Neural progenitor cell (in vitro differentiated cells): ENCODE results near the gene PGBD5. TPM values are rescaled to one million over a fixed set of nuclear protein-coding genes. Genes with fewer than 3 reads are reported as not detected.

ENCODE experiments used
- DNase-seq: peaks from one replicate; pipeline ENCODE4 v3.0.0-alpha.2; 2016; ENCODE audit warnings: low spot score
- H2AFZ ChIP-seq: fragments of 200-600 bp; sonication (generic); replicated peaks from 2 replicates; pipeline ENCODE4 v1.6.1; 2016; ENCODE audit warnings: antibody characterized with exemption
- H3F3A ChIP-seq: fragments of 200-600 bp; sonication (generic); 2 replicates; pipeline ENCODE4 v1.6.1; 2016; ENCODE audit warnings: antibody characterized with exemption, low read depth
- H3K27ac ChIP-seq: fragments of 200-600 bp; sonication (generic); 2 replicates; pipeline ENCODE4 v1.5.1; 2016; ENCODE audit warnings: mild to moderate bottlenecking
- H3K27me3 ChIP-seq: fragments of 200-600 bp; sonication (generic); 2 replicates; pipeline ENCODE4 v1.6.1; 2016; ENCODE audit warnings: mild to moderate bottlenecking, moderate library complexity
- H3K36me3 ChIP-seq: fragments of 200-600 bp; sonication (generic); 2 replicates; pipeline ENCODE4 v1.5.1; 2016
- H3K4me1 ChIP-seq: fragments of 200-600 bp; sonication (generic); 2 replicates; pipeline ENCODE4 v1.6.1; 2016; ENCODE audit warnings: mixed run types
- H3K4me2 ChIP-seq: fragments of 200-600 bp; sonication (generic); 2 replicates; pipeline ENCODE4 v1.6.1; 2016
- H3K4me3 ChIP-seq: fragments of 200-600 bp; sonication (generic); 2 replicates; pipeline ENCODE4 v1.5.1; 2016
- H3K79me2 ChIP-seq: fragments of 200-600 bp; sonication (generic); 2 replicates; pipeline ENCODE4 v1.6.1; 2016; ENCODE audit warnings: low read depth
- H3K9ac ChIP-seq: fragments of 200-600 bp; sonication (generic); 2 replicates; pipeline ENCODE4 v1.6.1; 2016
- H3K9me3 ChIP-seq: fragments of 200-600 bp; sonication (generic); 2 replicates; pipeline ENCODE4 v1.5.1; 2016; ENCODE audit warnings: low read depth
- H4K20me1 ChIP-seq: fragments of 200-600 bp; sonication (generic); 2 replicates; pipeline ENCODE4 v1.6.1; 2016; ENCODE audit warnings: low read depth
- H3K27ac Mint-ChIP-seq: 3 replicates; pipeline ENCODE4 v1.8.0; 2021; ENCODE audit warnings: mixed read lengths
- H3K27me3 Mint-ChIP-seq: 2 replicates; pipeline ENCODE4 v1.8.0; 2022; ENCODE audit warnings: low read depth, mild to moderate bottlenecking, inconsistent platforms, moderate library complexity, mixed read lengths; ENCODE audit not compliant: insufficient read depth
- H3K36me3 Mint-ChIP-seq: 3 replicates; pipeline ENCODE4 v1.8.0; 2021; ENCODE audit warnings: mixed read lengths
- H3K4me1 Mint-ChIP-seq: 3 replicates; pipeline ENCODE4 v1.8.0; 2021; ENCODE audit warnings: mixed read lengths
- H3K4me3 Mint-ChIP-seq: 3 replicates; pipeline ENCODE4 v1.8.0; 2021; ENCODE audit warnings: mild to moderate bottlenecking, moderate library complexity, mixed read lengths
- H3K9me3 Mint-ChIP-seq: 3 replicates; pipeline ENCODE4 v1.8.0; 2020; ENCODE audit warnings: mixed read lengths
- CTCF ChIP-seq: fragments of 200-600 bp; sonication (generic); IDR thresholded peaks from 2 replicates; pipeline ENCODE4 v1.5.1; 2017; ENCODE audit warnings: antibody characterized with exemption, mild to moderate bottlenecking
- EZH2 ChIP-seq: fragments of 200-600 bp; sonication (generic); IDR thresholded peaks from 2 replicates; pipeline ENCODE4 v1.6.1; 2017; ENCODE audit warnings: antibody characterized with exemption, mild to moderate bottlenecking, moderate library complexity
- EZH2phosphoT487 ChIP-seq: fragments of 200-600 bp; sonication (generic); IDR thresholded peaks from 2 replicates; pipeline ENCODE4 v1.6.1; 2017; ENCODE audit warnings: antibody characterized with exemption
- total RNA-seq: library from RNA; depleted of rRNA; stranded (reverse); fragments of >200 nt; gene quantifications from 2 replicates; pipeline ENCODE4 v1.2.3, GENCODE V29; 2015; ENCODE audit warnings: low replicate concordance

The PGBD5 gene
- total RNA-seq, 1 donor from 2014 or later, result 1.2 TPM

DNA sequence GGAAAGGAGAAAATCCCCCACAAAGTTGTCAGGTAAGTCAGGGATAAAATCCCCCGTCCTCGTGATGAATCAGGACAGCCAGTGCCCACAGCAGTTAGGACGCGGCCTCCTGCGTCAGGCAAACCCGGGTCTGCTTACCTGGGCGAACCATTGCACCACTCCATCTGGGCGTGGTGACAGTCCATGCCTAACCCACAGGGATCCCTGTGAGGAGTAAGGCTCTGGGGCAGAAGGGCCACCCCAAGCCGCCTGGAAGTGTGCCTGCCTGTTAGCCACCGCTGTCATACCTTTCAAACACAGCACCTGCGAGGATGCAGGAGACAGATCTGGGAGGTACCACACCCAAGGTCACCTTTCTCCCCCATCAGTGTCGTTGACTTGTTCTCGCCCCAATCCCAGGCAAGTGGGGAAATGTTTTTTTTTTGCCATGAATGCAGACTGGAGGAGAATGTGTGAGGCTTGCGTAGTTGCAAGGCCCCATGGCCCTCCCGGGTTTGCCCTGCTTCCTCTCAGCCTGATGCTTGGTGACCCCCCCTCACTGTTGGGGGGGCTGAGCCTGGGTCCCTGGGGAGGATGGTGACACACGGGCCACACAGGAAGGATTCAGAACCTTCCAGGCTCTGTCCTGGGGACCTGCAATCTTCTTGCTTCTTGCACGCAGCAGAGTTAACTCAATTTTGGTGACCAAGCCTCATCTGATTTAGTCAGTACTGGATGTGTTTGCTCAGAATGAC, 107.0 kb downstream of the PGBD5 start:
- peaks cover 3% of the 10 kb centered on the region for H3K4me1 Mint-ChIP-seq
- H3K9ac ChIP-seq, result no peak overlapping the region
- no peak overlapping the region for H3K4me3 ChIP-seq
- H3K36me3 ChIP-seq, result no peaks in the 10 kb centered on the region
- H3F3A ChIP-seq, result no peaks in the 10 kb centered on the region
- no peak overlapping the region for H3K27ac ChIP-seq
- TF ChIP-seq EZH2phosphoT487 (no peak), CTCF (no peak), EZH2 (no peak)
- H3K27me3 ChIP-seq, result no peaks in the 10 kb centered on the region
- H3K4me2 ChIP-seq, result no peak overlapping the region
- no peaks in the 10 kb centered on the region for H3K9me3 ChIP-seq
- peaks cover 5% of the 10 kb centered on the region for H3K36me3 Mint-ChIP-seq
- H3K27ac Mint-ChIP-seq, result no peak overlapping the region
- no peak for DNase-seq
- H3K79me2 ChIP-seq, result no peaks in the 10 kb centered on the region
- H2AFZ ChIP-seq, result no peak overlapping the region
- H4K20me1 ChIP-seq, result no peaks in the 10 kb centered on the region
- H3K4me1 ChIP-seq, result no peaks in the 10 kb centered on the region
- H3K4me3 Mint-ChIP-seq, result no peak overlapping the region
- H3K9me3 Mint-ChIP-seq, result no peaks in the 10 kb centered on the region
- peaks cover 2% of the 10 kb centered on the region for H3K27me3 Mint-ChIP-seq

GRCh38 chr1:230317823-230318819, 108.0 kb downstream of the PGBD5 start:
- peaks cover 2% of the 10 kb centered on the region for H3K27me3 Mint-ChIP-seq
- H3K27ac Mint-ChIP-seq, result peak overlapping the region; percentile 15
- Histone ChIP-seq H2AFZ (no peak overlapping the region), H3K27me3 (no peaks in the 10 kb centered on the region), H3K4me2 (no peak overlapping the region), H3K79me2 (no peaks in the 10 kb centered on the region), H4K20me1 (no peaks in the 10 kb centered on the region), H3K4me3 (no peak overlapping the region), H3F3A (no peaks in the 10 kb centered on the region), H3K36me3 (no peaks in the 10 kb centered on the region), H3K4me1 (no peaks in the 10 kb centered on the region), H3K27ac (no peak overlapping the region), H3K9ac (no peak overlapping the region), H3K9me3 (no peaks in the 10 kb centered on the region)
- peaks cover 1% of the 10 kb centered on the region for H3K36me3 Mint-ChIP-seq
- no peak for DNase-seq
- TF ChIP-seq EZH2, result no peak
- TF ChIP-seq EZH2phosphoT487, result no peak
- TF ChIP-seq CTCF, result no peak
- peaks cover 3% of the 10 kb centered on the region for H3K4me1 Mint-ChIP-seq
- no peak overlapping the region for H3K4me3 Mint-ChIP-seq
- H3K9me3 Mint-ChIP-seq, result no peaks in the 10 kb centered on the region

- Histone ChIP-seq H3K27ac (no peak overlapping the region), H3K4me1 (no peaks in the 10 kb centered on the region), H3K27me3 (no peaks in the 10 kb centered on the region), H3K4me3 (no peak overlapping the region), H3K79me2 (no peaks in the 10 kb centered on the region), H3K4me2 (no peak overlapping the region), H3K9ac (no peak overlapping the region), H3K9me3 (no peaks in the 10 kb centered on the region), H2AFZ (no peak overlapping the region), H4K20me1 (no peaks in the 10 kb centered on the region), H3K36me3 (no peaks in the 10 kb centered on the region), H3F3A (no peaks in the 10 kb centered on the region)
- Mint-ChIP-seq H3K27ac (no peak overlapping the region), H3K4me1 (peaks cover 5% of the 10 kb centered on the region), H3K4me3 (no peak overlapping the region), H3K9me3 (no peaks in the 10 kb centered on the region), H3K36me3 (no peaks in the 10 kb centered on the region), H3K27me3 (peaks cover 6% of the 10 kb centered on the region)
- no peak for DNase-seq
- no peak for TF ChIP-seq EZH2phosphoT487
- TF ChIP-seq CTCF, result no peak
- TF ChIP-seq EZH2, result no peak
Observed at GRCh38 chr1:230316864-230317745, 109.0 kb downstream of the PGBD5 start.
